HG03354 (cell line): ENCODE results near the gene SLC6A11.

Experiments
- ATAC-seq: cut with Tn5 transposase; IDR thresholded peaks from one replicate; pipeline ENCODE4 v1.9.1; 2021; ENCODE audit warnings: mild to moderate bottlenecking; ENCODE audit not compliant: unreplicated experiment, poor library complexity, severe bottlenecking

Gene SLC6A11

GRCh38 chr3:10944866-10945265 lies 128.8 kb downstream of the SLC6A11 start:
- ATAC-seq = no peak

DNA sequence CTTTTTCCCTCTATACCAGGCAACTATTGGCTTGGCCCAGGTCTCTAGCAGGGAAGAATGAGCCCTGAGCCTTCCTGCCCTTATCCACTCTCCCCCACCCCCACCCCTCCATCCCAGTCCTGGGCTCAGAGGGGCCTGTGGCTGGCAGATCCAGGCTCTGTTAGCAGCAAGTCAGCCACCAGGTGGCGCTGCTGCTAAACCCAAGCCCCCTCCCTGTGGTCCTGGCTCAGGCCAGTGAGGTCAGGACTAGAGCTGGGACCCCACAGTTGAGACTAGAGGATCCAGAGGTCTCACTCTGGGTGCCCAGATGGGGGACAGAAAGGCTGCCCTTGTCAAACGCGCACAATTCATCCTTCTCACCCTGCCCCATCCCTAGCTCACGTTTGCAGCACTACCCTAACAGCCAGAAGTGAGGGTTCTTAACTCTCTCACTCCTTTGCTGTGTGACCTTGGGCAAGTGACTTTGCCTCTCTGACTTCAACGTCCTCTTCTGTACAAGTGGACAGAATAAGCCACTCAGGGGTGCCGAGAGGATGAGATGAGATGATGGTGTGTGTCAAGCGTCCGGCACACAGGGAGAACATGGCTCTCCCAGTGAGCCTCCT lies 129.8 kb downstream of the SLC6A11 start:
- peak; percentile 80 for ATAC-seq

DNA sequence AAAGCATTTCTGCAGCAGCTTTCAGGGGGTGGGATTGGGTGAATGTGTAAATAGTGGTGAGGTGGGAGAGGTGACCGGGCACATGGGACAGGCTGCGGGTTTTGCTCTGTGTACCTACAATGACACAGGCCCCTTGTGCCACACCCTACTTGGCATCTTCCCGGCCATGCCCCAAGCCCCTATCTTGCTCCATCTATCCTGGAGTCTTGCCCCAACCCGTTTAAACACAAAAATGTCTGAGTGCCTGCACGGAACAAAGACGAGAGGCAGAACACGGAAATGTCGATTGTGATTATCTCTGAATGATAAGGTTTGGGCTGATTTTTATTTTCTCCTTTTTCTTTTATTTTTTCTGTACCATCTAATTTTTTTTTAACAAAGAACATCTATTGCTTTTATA lies 130.5 kb downstream of the SLC6A11 start:
- no peak for ATAC-seq

- ATAC-seq = no peak
Measured at GRCh38 chr3:10948326-10948725, 132.3 kb downstream of the SLC6A11 start.

DNA sequence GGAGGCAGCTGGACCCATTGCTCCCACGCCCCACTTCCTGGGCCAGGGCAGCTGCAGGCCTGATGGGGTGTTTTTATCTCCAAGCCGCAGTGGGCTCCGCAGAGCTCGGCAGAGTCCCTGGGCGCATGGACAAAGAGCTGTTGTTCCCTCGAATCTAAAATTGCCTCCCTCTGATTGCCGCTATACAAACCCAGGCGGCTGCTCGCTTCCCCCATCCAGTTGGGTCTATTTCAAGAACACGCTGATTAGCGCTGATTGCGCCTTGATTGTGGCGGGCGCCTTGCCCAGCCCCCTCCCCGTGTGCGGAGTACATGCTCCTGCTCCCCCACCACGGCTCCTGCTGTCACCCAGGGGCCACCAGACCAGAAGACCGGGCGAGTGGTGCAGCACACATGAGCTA lies 133.2 kb downstream of the SLC6A11 start:
- no peak for ATAC-seq

DNA sequence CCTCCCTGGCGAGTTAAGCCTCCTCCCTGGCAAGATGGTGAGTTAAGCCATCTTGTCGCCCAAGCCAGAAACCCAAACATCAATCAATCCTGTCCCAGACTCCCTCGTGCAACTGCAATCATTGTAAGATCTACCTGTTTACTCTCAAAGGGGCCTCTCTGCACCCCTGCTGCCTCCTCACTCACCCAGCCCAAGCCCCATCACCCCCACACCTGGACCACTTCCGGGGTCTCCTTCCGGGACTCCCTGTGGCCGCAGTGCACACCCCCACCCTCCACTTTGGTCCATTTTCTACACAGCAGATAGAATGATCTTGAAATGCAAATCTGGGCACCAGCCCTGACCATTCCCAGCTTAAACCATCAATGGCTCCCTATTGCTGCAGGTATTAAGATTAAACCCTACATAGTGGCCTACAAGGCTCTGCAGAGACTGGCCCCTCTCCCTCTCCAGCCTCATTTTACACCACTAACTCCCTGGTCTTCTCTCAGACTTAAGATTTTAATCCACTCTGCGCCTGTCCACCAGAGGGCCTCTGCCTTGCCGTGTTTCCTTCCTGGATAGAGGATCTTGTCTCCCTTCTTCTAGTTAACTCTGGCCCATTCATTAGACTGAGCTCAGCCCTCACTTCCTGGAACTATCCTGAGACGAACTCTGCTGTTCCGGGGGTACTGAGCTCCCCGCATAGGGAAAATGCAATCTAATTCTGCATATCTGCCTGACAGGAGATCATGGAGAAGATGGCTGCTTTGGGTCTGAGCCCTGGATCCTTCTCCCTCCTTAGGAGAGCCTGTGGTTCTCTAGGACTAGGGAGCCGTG lies 134.7 kb downstream of the SLC6A11 start:
- ATAC-seq = no peak

- no peak for ATAC-seq
Measured at GRCh38 chr3:10951295-10951926, 135.4 kb downstream of the SLC6A11 start.

DNA sequence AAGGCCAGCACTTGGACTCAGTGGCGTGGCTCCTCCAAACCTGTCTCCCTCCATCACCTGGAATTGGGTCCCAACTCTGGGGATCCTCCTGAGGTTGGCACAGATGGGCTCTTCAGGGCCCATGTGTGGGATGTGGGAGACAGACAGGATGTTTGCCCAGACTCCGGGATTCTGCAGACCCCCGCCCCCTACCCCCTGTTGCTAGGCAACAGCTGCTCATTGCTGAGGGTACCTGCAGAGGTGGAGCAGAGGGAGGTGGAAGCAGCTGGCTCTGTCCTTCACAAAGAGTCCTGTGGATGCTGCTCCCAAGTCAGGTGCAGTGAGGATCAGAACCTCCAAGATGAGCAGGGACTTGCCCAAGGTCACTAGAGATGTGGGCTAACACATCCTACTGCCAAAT lies 136.5 kb downstream of the SLC6A11 start:
- ATAC-seq = no peak

- no peak for ATAC-seq
Measured at GRCh38 chr3:10954740-10955139, 138.7 kb downstream of the SLC6A11 start.

- no peak for ATAC-seq
Measured at GRCh38 chr3:10955711-10956453, 139.9 kb downstream of the SLC6A11 start.

DNA sequence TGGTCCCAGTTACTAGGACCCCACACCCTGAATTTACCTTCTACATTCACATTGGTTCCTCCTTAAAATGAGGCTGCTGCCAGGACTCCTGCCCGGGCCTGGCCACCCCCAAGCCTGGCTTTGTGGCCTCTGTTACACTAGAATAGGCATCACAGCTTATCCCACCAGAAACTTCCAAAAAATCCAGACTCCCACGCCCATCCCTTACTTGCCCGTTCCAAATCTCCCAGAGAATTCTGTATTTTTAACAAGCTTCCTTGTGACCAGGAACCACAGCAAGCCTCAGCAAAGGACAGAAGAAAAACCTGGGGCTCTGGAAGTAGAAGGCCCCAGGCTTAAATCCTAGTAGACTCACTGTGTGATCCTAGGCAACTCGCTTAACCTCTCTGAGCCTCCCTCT lies 140.5 kb downstream of the SLC6A11 start:
- ATAC-seq = no peak

- no peak for ATAC-seq
Measured at GRCh38 chr3:10956986-10957385, 141.0 kb downstream of the SLC6A11 start.

DNA sequence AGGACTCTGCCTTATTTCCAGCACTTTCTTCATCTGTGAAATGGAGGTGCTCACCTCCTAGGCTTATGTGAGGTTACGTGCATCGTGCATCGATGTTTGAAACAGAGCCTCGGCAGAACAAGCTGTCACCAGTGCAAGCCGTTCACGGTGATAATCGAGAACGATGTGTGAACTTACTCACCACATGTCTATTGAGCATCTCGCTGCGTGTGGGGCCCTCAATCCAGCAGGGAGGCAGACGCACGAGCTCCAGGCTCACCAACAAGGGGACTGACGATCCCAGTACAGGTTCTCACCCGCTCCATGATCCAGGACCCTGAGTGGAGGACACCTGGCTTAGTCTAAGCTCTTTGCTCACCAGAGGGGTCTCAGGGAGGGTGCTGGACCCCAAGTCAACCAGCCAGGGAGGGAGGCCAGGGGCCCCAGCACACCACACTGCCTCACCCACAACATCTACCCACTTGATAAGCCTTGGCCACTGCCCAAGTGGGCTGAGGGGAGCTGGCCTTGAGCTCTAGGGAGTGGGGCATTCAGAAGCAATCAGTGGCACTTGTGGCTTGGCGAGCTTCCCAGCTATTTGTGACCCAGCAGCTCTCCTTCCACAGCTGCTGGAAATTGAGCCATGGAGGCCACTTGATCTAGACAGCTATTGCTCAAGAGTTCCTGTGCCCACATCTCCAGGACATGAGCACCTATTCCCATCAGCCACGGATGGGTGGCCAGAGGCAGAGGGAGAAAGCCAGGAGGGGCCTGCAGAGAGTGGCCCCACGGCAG lies 142.1 kb downstream of the SLC6A11 start:
- ATAC-seq = no peak

- no peak for ATAC-seq
Measured at GRCh38 chr3:10960255-10960654, 144.2 kb downstream of the SLC6A11 start.

DNA sequence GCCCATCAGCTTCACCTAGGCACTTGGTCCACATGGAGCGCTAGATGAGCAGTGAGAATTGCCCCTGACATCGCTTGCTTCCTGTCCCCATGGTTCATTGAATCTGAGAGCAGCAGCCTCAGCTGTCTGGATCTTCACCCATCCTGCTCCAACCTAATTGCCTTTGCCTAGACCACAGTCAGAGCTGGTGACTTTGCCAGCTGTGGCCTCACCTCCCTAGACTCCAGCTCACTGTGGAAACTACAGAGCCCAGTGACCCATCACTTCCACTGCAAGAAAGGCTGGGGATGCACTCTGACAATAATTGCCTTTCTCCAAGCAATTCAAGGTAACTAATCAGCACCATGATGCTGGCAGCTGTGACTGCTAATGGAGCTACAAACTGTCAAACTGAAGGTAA lies 145.9 kb downstream of the SLC6A11 start:
- no peak for ATAC-seq

DNA sequence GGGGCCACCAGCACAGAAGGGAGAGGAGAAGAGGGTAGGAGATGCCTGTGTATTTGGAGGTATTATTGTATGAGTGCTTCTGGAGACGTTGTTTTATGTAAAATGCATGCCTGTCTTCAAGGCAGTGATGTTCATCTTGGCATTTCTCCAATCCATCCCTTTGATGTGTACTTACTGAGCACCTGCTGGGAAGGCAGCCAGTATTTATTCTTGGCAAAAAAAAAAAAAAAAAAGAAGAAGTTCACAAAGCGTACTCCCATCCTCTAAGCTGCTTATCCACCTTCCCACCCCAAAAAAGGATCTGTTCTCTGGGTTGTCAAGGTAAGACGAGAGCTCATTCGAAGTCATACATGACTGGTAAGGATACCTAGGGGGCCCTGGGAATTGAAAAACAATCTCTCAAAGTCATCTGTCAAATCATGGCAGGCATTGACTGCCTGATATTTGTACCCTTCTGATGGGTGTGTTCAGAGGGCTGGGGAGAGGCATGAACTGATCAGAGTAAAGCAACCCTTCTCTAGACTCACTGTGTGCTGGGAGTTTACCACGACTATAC lies 146.5 kb downstream of the SLC6A11 start:
- ATAC-seq = no peak

GRCh38 chr3:10964537-10965167 lies 148.6 kb downstream of the SLC6A11 start:
- no peak for ATAC-seq

DNA sequence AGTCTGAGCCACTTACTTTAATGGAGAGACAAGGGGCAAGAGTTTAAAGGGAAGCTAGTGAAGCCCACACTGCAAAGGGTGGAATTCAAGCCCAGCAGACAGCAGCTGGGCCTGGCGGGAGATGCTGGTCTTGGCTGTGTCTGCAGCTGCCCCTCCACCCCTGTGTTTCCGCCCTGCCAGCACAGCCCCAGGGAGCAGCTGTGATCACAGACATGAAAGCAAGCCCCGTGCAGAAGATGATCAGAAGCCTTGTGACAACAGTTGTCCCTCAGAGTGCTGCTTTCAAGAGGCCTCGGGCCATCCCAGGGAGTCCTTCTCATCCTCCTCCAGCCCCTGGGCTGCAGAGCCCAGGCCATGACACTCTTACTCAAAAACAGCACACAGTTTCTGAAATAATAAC lies 152.4 kb downstream of the SLC6A11 start:
- ATAC-seq = no peak
